Measurements from ENCODE around the gene SH3GL3.

SH3GL3 gene

GRCh38 chr15:83470887-83471286, 23.7 kb downstream of the SH3GL3 start:
- DNase-seq: no peak

- no peak for DNase-seq
Measured at GRCh38 chr15:83471307-83471866, 24.2 kb downstream of the SH3GL3 start.

DNA sequence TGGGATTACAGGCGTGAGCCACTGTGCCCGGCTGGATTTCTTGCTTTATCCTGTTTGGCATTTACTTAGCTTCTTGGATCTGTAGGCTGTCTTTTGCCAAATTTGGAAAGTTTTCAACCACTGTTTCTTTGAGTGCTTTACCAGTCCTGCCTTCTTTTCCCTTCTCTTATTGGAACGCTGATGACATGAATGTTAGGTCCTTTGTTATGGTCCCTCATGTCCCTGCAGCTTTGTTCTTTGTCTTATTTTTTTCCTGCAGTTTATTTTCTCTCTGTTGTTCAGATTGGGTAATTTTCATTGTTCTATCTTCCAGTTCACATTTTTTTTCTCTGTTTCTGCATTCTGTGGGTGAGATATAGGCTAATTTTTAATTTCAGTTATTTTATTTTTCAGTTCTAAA, 25.0 kb downstream of the SH3GL3 start:
- DNase-seq: no peak

GRCh38 chr15:83472797-83473196, 25.7 kb downstream of the SH3GL3 start:
- no peak for DNase-seq

DNA sequence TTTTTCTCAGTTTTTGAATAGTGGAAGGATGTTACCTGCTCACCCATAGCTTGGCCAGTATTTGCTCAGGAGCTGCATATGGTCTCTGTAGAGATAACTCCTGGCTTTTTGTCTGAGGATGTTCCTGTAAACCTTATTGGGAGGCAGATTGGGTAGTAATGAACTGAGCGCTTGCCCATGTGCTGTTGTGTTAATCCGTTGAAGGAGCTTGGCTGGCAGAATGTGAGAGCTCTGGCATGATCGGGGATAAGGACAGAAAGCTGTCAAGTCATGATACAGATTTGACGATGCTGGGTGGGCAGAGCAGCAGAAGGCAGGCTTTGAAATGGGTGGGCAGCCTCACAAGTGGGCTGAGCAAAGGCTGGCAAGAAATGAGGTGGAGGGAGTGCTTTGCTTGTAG, 27.4 kb downstream of the SH3GL3 start:
- no peak for DNase-seq

- no peak for DNase-seq
Measured at GRCh38 chr15:83475551-83475950, 28.4 kb downstream of the SH3GL3 start.

DNA sequence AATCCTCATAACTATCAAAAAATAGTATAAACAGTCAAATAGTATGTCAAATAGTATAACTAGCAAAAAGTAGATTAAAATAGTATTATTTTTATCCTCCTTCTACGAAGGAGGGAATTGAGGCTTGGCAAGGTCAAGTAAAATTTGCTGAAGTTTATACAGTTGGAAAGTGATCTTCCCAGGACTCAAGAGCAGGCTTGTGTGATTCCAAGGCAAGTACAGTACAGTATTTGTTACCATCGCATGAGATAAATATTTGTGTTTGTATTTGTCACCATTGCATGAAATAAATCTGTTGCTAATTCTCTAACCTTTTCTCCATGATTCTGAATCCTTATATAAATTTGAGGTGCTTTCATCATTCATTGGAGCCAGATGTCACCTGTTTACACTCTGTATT, 28.9 kb downstream of the SH3GL3 start:
- no peak for DNase-seq

- no peak for DNase-seq
Measured at GRCh38 chr15:83476708-83477107, 29.6 kb downstream of the SH3GL3 start.

DNA sequence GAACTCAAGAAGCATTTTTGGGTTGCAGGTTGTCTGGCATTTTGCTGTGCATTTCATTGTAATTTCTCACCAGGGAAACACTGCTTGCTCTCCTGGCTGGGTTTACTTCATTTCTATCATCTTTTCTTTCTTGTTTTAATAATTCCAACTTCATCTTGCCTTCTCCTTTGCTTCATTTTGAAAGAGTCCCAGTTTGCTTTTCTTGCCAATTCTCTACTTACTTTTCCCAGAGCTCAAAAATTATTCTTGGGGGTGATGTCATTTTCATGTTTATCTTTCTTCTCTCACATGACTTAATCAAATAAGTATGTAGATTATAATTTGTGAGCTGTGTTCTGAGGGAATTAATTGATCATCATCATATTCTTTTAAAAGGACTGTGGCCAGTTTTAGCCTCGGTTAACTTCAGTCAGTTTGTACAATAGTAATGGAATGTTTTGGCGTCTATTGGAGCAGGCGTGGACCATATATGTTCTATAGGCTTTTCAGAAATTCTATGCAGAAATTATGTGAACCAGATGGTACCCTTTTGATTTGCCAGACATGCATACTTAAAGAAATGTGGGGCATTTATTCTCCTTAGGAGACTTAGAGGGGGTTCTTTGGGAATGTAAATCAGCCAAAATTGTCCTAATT, 30.1 kb downstream of the SH3GL3 start:
- no peak for DNase-seq

DNA sequence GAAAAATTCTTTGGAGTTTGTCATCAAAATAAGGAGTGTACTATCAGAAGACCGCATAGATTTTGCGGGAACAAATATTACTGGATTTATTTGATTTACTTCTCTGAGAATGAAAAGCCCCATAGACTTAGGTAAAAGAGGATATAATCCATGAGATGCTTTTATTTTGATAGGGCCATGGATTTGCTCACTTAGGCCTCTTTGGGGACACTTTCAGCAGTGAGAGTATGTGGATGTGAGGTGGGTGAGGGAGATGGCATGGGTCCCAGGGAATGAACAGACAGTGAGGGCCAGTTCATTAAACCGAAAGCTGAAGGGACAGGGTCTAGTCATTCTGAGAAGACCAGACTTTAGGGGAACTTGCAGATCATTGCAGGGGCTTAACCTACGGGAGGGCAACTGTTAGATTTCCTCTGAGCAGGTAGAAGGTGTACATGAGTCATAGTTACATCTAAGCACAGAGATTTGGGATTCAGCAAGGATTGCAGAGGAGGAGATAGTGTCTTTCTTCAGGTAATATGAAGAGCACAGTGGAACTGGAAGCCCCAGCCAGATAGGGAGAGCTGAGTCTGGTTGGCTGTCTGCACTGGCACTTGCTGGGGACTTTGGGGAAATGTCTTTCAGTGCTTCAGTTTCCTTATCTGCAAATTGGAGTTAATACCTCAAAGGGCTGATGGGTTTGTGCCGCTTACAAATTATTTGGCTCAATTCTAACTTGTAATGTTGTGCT, 30.8 kb downstream of the SH3GL3 start:
- no peak for DNase-seq

- no peak for DNase-seq
Measured at GRCh38 chr15:83483612-83484011, 36.5 kb downstream of the SH3GL3 start.

DNA sequence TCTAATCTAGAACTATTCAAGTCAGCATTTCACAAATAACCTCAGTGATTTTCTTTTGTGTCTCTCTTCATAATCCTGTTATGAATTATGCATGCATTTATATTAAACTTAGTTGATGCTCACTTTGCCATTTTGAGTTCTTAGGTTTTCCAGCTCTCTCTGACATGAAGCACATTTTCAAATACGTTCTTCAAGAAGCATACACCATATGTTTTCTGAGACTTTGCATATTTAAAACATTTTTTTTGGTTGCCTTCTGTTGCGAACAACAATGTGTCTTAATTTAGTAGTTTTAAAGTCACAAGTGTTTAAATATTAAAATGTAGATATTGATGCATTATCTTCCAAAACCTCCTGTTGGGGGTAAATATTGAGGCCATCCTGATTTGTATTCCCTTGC, 37.5 kb downstream of the SH3GL3 start:
- DNase-seq: no peak

GRCh38 chr15:83486363-83486762, 39.2 kb downstream of the SH3GL3 start:
- no peak for DNase-seq

- no peak for DNase-seq
Measured at GRCh38 chr15:83487519-83487918, 40.4 kb downstream of the SH3GL3 start.

GRCh38 chr15:83489690-83490089, 42.5 kb downstream of the SH3GL3 start:
- no peak for DNase-seq

- DNase-seq: no peak
Measured at GRCh38 chr15:83491486-83491885, 44.3 kb downstream of the SH3GL3 start.

- DNase-seq: no peak
Measured at GRCh38 chr15:83496766-83497165, 49.6 kb downstream of the SH3GL3 start.

GRCh38 chr15:83498374-83498773, 51.2 kb downstream of the SH3GL3 start:
- no peak for DNase-seq

- no peak for DNase-seq
Measured at GRCh38 chr15:83498801-83499200, 51.7 kb downstream of the SH3GL3 start.

GRCh38 chr15:83499476-83499875, 52.3 kb downstream of the SH3GL3 start:
- DNase-seq: no peak

- DNase-seq: no peak
Measured at GRCh38 chr15:83503595-83504364, 56.6 kb downstream of the SH3GL3 start.

GRCh38 chr15:83504365-83504764, 57.2 kb downstream of the SH3GL3 start:
- no peak for DNase-seq

DNA sequence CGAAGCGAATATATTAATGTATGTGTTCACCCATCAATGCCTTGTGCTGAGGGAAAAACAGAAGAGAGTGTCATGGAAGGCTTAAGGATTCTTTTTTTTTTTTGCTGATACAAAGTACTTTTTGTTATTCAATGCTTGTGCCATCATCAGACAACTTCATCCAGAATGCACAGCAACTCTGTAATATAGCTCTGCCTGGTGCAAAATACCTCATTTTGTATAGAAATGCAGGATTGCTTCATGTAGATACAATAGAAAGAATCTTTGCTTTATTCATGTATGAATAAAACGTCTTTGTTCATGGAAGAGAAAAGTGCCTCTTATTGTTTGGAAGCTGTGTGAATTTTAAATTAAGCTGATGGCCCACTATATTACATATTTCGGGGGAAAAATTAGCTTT, 62.9 kb downstream of the SH3GL3 start:
- DNase-seq: no peak

GRCh38 chr15:83512459-83512858, 65.3 kb downstream of the SH3GL3 start:
- no peak for DNase-seq

Measured in stimulated activated CD4-positive, alpha-beta T cell treated with anti-CD3 and anti-CD28 coated beads, Interleukin-1b, Interleukin-23, amount 100 ng/mL, for 48 hours (primary cell).